Left lobe of liver (tissue), 2 donors: ENCODE results near the gene NFX1. TPM values are rescaled to one million over a fixed set of nuclear protein-coding genes. Genes with fewer than 3 reads are reported as not detected.

Source experiments
- ATAC-seq: fragments of 200-7000 bp; cut with Tn5 transposase; one replicate; pipeline ENCODE4 v1.9.1; 2020; ENCODE audit warnings: mild to moderate bottlenecking, moderate library complexity
- DNase-seq: peaks from one replicate; pipeline ENCODE4 v3.0.0-alpha.2; 2020; ENCODE audit warnings: low spot score
- total RNA-seq: library from RNA; stranded (reverse); gene quantifications from one replicate; pipeline ENCODE4 v1.2.1, GENCODE V29; 2021
- donor health status: DM: no; HTN: no; CAD: no; lungs with moderate emphysema.
- donor health status: DM: no; HTN: yes; CAD: no.

NFX1 gene
- 24.3 TPM for total RNA-seq

GRCh38 chr9:33290247-33291030 is at the start of gene NFX1:
TSS of gene NFX1 (plus strand) at chr9:33290516. CDS start at chr9:33290573, 57 bp downstream.
- DNase-seq (peak; percentile 98), ATAC-seq (peak; percentile 80)

GRCh38 chr9:33241298-33241697 is 49.0 kb upstream of the NFX1 start:
- DNase-seq (no peak), ATAC-seq (no peak)

DNA sequence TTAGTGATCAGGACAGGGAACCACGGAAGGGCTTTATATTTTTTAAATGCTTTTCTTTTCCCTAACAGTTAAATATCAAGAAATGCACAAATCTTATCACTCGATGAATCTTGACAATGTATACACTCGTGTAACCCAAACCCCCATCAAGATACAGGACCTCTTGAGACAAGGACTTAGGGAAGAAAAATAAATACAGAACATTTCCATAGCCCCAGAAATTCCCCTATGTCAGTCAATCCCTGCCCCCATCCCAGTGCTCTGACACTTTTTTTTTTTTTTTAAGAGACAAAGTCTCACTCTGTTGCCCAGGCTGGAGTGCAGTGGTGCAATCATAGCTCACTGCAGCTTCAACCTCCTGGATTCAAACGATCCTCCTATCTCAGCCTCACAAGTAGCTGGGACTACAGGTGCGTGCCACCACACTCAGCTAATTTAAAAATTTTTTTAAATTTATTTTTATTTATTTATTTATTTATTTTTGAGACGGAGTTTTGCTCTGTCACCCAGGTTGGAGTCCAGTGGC is 47.6 kb upstream of the NFX1 start:
- ATAC-seq (no peak), DNase-seq (no peak)

DNA sequence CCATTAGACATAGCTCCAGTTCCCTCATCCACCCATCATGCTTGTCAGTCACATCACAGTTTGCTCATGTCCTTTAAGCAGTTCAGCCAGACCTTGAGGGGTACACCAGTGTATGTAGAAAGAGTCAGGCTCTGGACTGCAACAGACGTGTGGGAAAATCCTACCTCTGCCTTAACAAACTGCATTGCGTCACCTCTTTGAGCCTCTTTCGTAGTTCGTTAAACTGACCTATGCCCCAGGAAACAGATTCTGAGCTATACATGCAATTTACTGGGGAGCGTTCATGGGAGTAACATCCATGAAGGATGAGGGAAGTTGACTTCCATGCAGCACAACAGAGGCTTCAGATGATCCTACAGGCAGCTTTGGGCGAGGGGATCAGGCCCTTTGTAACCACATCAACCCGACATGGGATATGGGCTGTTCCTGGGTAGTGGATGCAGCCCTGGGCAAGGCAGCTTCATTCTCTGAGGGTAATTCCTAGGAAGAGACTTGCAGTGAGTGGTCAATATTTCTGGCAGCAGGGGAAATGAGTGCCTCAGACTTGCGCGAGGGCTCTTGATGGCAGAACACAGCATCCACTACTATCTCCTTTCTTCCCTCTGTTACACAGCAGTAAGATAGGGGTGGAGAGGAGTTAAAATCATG is 46.1 kb upstream of the NFX1 start:
- ATAC-seq = no peak

DNA sequence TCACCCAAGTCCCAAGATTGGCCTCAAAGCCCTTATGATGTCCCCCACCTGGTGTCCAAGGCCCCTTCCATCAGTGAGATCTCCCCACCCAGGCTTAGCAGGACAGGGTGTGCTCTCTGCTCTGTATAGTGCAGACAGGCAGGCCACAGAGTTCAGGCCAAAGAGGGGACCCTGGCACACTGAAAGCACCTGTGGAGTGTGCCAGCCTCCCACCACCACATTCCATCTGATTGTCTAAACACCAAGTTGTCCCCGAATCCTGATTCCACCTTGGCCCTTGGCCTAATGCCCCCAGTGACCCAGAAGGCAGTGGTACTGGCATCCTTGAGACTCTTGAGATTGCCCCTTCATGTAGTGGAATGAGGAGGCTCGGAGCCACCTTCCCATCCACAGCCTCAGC is 45.0 kb upstream of the NFX1 start:
- DNase-seq (no peak), ATAC-seq (no peak)

More for the DNA sequence above, 46.1 kb upstream of the NFX1 start:
- no peak for DNase-seq

DNA sequence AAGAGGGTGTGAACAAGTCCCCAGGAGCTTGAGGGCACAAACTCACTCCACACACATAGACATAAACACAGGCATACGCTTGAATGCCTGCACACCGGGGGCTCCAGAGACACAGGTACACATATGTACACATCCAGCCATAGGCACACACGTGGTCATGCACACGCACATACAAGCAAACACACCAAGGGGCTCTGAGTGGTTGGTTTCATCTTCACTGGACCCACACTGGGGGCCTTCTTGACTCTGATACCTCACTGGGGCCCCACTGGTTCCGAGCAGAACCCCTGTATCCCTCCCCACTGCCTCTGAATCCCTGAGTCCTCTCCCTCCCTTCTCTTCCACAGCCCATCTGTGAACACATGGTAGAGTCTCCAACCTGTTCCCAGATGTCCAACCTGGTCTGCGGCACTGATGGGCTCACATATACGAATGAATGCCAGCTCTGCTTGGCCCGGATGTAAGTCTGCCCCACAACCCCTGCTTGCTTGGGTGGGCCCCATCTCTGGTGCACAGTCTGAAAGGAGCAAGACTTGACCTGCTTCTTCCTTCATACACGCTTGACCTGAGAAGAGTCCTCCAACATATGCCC is 44.0 kb upstream of the NFX1 start:
- no peak for ATAC-seq
- no peak for DNase-seq

DNA sequence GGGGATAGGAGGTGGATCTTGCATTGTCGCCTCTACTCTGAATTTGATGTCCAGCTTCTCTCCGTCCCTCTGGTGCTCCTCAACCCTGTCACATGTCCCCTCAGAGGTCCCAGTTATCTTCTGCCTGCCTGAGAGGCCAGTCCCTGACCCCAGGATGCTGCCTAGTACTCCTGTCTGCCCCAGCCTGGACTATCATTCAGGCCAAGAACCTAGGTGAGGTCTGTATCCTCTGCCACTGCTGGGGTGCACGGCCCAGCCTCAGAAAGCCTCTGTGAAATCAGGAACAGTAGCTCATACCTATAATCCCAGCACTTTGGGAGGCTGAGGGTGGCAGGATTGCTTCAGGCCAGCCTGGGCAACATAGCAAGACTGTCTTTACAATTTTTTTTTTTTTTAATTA is 41.7 kb upstream of the NFX1 start:
- DNase-seq = no peak

GRCh38 chr9:33249087-33249658 is 41.1 kb upstream of the NFX1 start:
- DNase-seq (no peak), ATAC-seq (no peak)

More for the DNA sequence above, 41.7 kb upstream of the NFX1 start:
- ATAC-seq = no peak

DNA sequence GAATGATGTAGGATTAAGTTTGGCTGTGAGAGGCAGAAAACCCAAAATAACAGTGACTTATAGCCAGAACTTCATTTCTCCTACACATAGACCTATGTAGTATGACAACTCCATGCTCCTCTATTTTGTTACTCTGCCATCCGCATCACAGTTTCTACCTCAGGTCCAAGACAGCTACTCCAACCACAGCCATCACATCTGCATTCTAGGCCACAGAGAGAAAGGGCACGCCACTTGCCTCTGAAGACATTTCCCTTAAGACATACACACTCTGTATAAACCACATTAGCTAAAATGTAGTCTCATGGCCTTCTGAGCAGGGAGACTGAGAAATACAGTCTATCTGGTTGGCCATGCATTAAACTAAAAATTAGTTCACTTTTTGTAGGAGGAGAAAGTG is 40.3 kb upstream of the NFX1 start:
- no peak for ATAC-seq
- no peak for DNase-seq

DNA sequence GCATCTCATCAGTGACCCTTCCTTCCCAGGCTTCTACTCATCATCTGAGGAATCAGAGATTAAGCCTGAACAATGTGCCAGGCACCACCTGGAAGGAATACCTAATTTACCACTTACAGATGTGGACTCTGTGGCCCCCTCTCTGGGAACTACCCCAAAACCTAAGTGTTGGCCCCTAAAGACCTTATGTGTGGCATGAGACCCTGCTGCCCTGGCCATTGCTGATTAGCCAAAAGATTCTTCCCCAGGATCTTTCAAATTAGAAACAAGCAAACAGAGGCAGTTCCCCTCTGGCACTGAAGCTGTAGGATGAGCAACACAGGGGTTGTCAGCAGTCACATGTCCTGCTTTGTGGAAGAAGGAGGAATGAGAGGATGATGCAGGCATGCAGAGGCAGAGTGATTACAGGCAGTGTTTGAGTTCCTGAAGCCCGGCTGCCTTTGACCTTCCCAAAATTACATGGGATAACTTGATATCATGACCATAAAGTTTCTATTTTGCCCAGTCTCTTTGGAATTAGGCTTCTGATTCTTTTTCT is 39.8 kb upstream of the NFX1 start:
- no peak for DNase-seq
- ATAC-seq = peak; percentile 27

DNA sequence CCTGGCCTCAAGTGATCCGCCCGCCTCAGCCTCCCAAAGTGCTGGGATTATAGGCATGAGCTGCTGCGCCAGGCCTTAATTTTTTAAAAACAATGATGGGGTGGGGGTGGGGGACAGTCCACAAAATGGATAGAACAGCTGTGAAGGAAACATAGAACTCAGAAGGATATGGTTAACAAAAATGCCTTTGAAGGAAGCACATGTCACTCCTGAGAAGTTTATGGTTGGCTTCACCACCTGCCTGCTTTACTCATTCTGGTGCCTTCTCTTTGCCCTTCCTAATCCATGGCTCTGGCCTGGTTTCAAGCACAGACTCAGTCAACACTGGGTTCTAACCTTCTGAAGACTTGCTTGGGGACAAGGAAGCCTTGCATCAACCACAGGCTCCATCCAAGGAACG is 36.1 kb upstream of the NFX1 start:
- no peak for ATAC-seq
- DNase-seq = no peak

DNA sequence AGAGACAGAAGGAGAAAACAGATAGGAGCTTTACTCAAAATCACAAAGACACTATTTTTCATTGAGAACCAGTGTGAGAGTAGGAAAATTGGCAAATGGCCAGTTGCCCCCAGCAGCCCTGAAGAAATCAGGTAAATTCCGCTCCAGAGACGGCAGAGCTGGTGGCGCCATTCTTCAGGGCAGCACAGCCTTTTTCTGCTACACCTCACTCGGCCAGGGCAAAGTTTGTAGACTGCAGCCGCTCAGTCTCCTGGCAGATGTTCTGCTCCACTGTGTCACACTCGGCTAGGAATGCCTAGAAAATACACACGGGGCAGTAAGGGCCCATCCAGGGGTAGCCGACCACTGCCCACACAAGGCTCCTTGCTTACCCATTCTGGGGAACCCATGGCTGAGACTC is 35.3 kb upstream of the NFX1 start:
- no peak for ATAC-seq
- no peak for DNase-seq

- ATAC-seq (no peak), DNase-seq (no peak)
Measured at GRCh38 chr9:33255471-33255870, 34.8 kb upstream of the NFX1 start.

DNA sequence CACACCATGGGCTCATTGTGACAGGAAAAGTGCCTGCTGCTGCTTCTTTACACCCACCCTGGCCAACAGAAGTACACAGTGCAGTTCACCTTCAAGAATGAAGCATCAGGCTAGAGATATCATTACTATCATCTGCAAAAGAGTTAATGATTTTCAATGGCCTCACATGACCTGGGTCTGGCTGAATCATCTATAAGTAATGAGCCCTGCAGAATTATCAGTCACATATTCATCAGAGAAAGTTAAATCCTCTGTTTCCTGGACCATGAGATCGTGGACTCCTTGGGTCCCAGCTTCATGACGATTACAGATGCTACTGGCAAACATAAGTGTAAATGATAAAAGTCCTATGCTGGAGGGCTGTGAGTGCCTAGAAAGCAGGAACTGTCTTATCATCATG is 34.1 kb upstream of the NFX1 start:
- DNase-seq (no peak), ATAC-seq (no peak)

DNA sequence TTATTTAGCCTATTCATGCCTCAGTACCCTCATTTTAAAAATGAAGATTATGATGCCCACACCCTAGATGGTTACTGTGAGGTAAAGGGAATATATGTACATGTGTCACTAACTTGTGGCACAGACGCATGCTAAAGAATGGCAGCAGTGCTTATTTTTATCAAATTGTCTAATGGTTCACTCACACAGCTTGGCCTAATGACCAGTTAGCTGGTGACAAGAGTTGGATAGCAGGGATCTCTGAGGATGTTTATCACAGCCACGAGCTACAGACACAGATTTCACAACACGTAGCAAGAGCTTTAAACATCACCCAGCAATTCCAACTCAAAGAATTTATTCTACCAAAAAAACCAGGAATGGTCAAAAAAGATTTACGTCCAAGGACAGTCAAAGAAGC is 33.0 kb upstream of the NFX1 start:
- DNase-seq = no peak
- ATAC-seq = no peak

DNA sequence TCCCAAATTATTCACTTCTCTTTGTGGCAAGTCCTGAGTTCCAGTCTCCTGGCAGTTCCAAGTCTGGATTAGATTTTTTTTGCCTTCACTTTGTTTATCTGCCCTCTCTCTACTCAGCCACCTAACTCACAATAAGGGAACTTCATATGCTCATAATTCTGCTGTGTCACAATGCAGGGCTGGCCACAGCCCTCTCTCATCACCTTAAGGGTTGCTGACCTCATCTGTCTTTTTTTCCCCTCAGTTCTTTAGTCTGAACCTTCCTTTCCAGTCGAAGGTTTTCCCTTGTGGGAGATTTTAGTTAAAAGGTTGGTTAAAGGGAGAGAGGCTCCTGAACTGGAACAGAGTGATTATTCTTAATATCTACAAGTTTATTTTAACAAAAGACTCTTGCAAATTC is 29.9 kb upstream of the NFX1 start:
- ATAC-seq = no peak

DNA sequence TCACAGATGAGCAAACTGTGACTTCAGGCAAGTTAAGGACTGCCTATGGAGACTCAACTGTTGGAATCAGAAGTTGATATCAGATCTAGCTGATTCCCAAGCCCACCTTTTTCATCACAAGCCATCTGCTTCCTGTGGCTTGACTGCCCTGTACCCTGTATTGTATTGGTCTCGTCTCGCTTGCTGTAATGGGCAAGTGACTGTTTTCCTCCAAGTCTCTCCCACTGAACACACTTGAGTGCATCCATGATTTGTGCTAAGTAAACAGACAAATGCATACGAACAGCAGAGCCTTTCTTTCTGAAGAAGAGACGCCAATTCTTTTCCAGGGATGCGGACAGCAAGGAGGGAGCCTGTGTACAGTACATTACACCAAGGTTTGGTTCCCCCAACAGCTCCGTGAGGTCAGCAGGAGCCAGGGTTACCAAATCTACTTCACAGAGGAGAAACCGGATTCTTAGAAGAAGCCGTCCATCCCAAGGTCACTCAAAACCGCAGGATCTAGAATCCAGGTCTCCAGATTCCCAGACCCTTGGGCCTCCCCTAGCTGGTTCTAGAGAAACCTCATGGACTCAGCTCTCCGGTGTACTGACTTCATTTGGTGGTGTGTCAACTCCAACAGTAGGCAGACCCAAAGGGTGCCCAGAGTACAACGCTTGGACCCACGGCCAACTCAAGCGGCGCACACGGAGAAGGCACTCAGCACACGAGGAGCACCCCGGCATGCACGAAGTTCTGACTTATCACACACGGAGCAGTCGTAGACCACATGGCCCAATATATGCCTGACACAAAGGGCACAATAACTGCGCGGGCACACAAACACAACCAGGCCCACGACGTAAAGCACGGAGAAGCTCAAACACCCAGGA is 26.9 kb upstream of the NFX1 start:
- DNase-seq (peak; percentile 54), ATAC-seq (peak; percentile 9)

More for the DNA sequence above, 29.9 kb upstream of the NFX1 start:
- DNase-seq = no peak

GRCh38 chr9:33264003-33264472 is 26.3 kb upstream of the NFX1 start:
- DNase-seq (peak; percentile 71), ATAC-seq (peak; percentile 26)

GRCh38 chr9:33264473-33265177 is 25.7 kb upstream of the NFX1 start, which contains the start of the genes BAG1 and CHMP5:
TSS of gene BAG1 (minus strand) at chr9:33264708.
TSS of gene CHMP5 (plus strand) at chr9:33265049. CDS start at chr9:33265079, 30 bp downstream.
- peak; percentile 100 for DNase-seq
- ATAC-seq = peak; percentile 95
